Brain pericyte (primary cell): ENCODE measurements around the gene RBPJ.
"Not testable (repeated sequence)": the region's sequence is repeated elsewhere in the genome, so short reads cannot be mapped to it uniquely, and the experiment has no call there.

Experiments
- DNase-seq: peaks from one replicate; pipeline ENCODE4 v3.0.0-alpha.2; 2012; ENCODE audit warnings: low read depth, low spot score

Gene RBPJ

GRCh38 chr4:26375551-26375950, 54.7 kb downstream of the RBPJ start:
- DNase-seq = no peak

- DNase-seq = no peak
These were observed 56.8 kb downstream of the RBPJ start for GRCh38 chr4:26377328-26378311.

- no peak for DNase-seq
These were observed 59.0 kb downstream of the RBPJ start for GRCh38 chr4:26379837-26380236.

- DNase-seq = no peak
These were observed 59.9 kb downstream of the RBPJ start for GRCh38 chr4:26380740-26381139.

GRCh38 chr4:26384380-26385057, 63.7 kb downstream of the RBPJ start:
- DNase-seq = no peak

- DNase-seq = no peak
These were observed 64.9 kb downstream of the RBPJ start for GRCh38 chr4:26385690-26386089.

- no peak for DNase-seq
These were observed 65.6 kb downstream of the RBPJ start for GRCh38 chr4:26386386-26386785.

GRCh38 chr4:26388671-26389070, 67.9 kb downstream of the RBPJ start:
- no peak for DNase-seq

- no peak for DNase-seq
These were observed 76.3 kb downstream of the RBPJ start for GRCh38 chr4:26397086-26397485.

- DNase-seq = no peak
These were observed 79.3 kb downstream of the RBPJ start for GRCh38 chr4:26400132-26400531.

GRCh38 chr4:26402017-26402416, 81.2 kb downstream of the RBPJ start:
- DNase-seq = not testable (repeated sequence)

GRCh38 chr4:26402458-26402857, 81.6 kb downstream of the RBPJ start:
- DNase-seq = no peak

- DNase-seq = no peak
These were observed 84.0 kb downstream of the RBPJ start for GRCh38 chr4:26404743-26405206.

- no peak for DNase-seq
These were observed 85.6 kb downstream of the RBPJ start for GRCh38 chr4:26406346-26406975.

GRCh38 chr4:26407476-26407875, 86.7 kb downstream of the RBPJ start:
- DNase-seq = no peak

GRCh38 chr4:26410385-26411293, 89.8 kb downstream of the RBPJ start:
- DNase-seq = peak; percentile 12

GRCh38 chr4:26412381-26413372, 91.9 kb downstream of the RBPJ start:
- DNase-seq = no peak

GRCh38 chr4:26413582-26413981, 92.8 kb downstream of the RBPJ start:
- DNase-seq = no peak

- DNase-seq = no peak
These were observed 97.3 kb downstream of the RBPJ start for GRCh38 chr4:26418107-26418506.

- DNase-seq = no peak
These were observed 98.0 kb downstream of the RBPJ start for GRCh38 chr4:26418850-26419249.
